ENCODE data around the gene METTL16. TPM values are rescaled to one million over a fixed set of nuclear protein-coding genes. Genes with fewer than 3 reads are reported as not detected.

METTL16 gene
- polyA plus RNA-seq, 1 donor (not counting 4 experiments of a cell fraction or from before 2014, with no cell fraction given): 16.6 TPM

GRCh38 chr17:2482218-2482617, 29.5 kb downstream of the METTL16 start:
- peaks cover 28% of the 10 kb centered on the region for H3K79me2 ChIP-seq (ENCODE audit: control insufficient read depth, insufficient read depth, low read length)
- H3K9me1 ChIP-seq (ENCODE audit: control insufficient read depth, extremely low read depth, insufficient read depth, low read length): no peaks in the 10 kb centered on the region
- H3K4me2 ChIP-seq (ENCODE audit: control insufficient read depth, extremely low read depth, insufficient read depth, low read depth, low read length): no peak overlapping the region
- no peak for FAIRE-seq
- TF ChIP-seq EZH2 (IDR thresholded peaks at IDR 0.05; ENCODE audit: low read length): no peak
- no peak for TF ChIP-seq CTCF (optimal IDR thresholded peaks at IDR 0.05 in 1 of 3, IDR thresholded peaks at IDR 0.05 in 1 of 3, conservative IDR thresholded peaks at IDR 0.05 in 1 of 3; ENCODE audit: extremely low read depth in 1 of 3, insufficient read depth in 2 of 3, low read length in 3 of 3)
- no peaks in the 10 kb centered on the region for H3K27me3 ChIP-seq (ENCODE audit: control insufficient read depth, extremely low read depth, insufficient read depth, low read length)
- peaks cover 0 to 2% of the 10 kb centered on the region in 2 experiments for H3K36me3 ChIP-seq (ENCODE audit: control insufficient read depth in 2 of 2, extremely low read depth in 1 of 2, insufficient read depth in 2 of 2, low read length in 2 of 2)
- no peaks in the 10 kb centered on the region for H4K20me1 ChIP-seq (ENCODE audit: control insufficient read depth, extremely low read depth, insufficient read depth, low read length)
- no peak overlapping the region for H3K4me3 ChIP-seq (ENCODE audit: control insufficient read depth in 2 of 3, extremely low read depth in 1 of 3, insufficient read depth in 2 of 3, low read depth in 1 of 3, low read length in 3 of 3)
- no peak for DNase-seq (ENCODE audit: low read depth, low spot score)
- H3K4me1 ChIP-seq (ENCODE audit: control insufficient read depth, extremely low read depth, insufficient read depth, low read length): peaks cover 20% of the 10 kb centered on the region
- H3K9me3 ChIP-seq (ENCODE audit: control insufficient read depth, low read depth, low read length): no peaks in the 10 kb centered on the region
- no peak overlapping the region for H2AFZ ChIP-seq (ENCODE audit: control insufficient read depth, low read length)
- H3K9ac ChIP-seq (ENCODE audit: control insufficient read depth, extremely low read depth, insufficient read depth, low read length): no peak overlapping the region
- no peak overlapping the region for H3K27ac ChIP-seq (ENCODE audit: control insufficient read depth, insufficient read depth, low read length)
- dilution Hi-C loops (cut with MboI; ENCODE audit: extremely low pct_ligation_motif_present, low sequenced_read_pairs): loop anchor here (25.0 kb wide), 1 partner anchor 130 kb away; no protein-coding TSS in a partner anchor

GRCh38 chr17:2481760-2482159, 29.9 kb downstream of the METTL16 start:
- Histone ChIP-seq H3K36me3 (ENCODE audit: control insufficient read depth in 2 of 2, extremely low read depth in 1 of 2, insufficient read depth in 2 of 2, low read length in 2 of 2) (peaks cover 0 to 2% of the 10 kb centered on the region in 2 experiments), H3K9me3 (ENCODE audit: control insufficient read depth, low read depth, low read length) (no peaks in the 10 kb centered on the region), H3K9ac (ENCODE audit: control insufficient read depth, extremely low read depth, insufficient read depth, low read length) (no peak overlapping the region), H2AFZ (ENCODE audit: control insufficient read depth, low read length) (no peak overlapping the region), H3K4me3 (ENCODE audit: control insufficient read depth in 2 of 3, extremely low read depth in 1 of 3, insufficient read depth in 2 of 3, low read depth in 1 of 3, low read length in 3 of 3) (no peak overlapping the region), H3K4me2 (ENCODE audit: control insufficient read depth, extremely low read depth, insufficient read depth, low read depth, low read length) (no peak overlapping the region), H3K27me3 (ENCODE audit: control insufficient read depth, extremely low read depth, insufficient read depth, low read length) (no peaks in the 10 kb centered on the region), H4K20me1 (ENCODE audit: control insufficient read depth, extremely low read depth, insufficient read depth, low read length) (no peaks in the 10 kb centered on the region), H3K79me2 (ENCODE audit: control insufficient read depth, insufficient read depth, low read length) (peaks cover 28% of the 10 kb centered on the region), H3K27ac (ENCODE audit: control insufficient read depth, insufficient read depth, low read length) (no peak overlapping the region), H3K9me1 (ENCODE audit: control insufficient read depth, extremely low read depth, insufficient read depth, low read length) (no peaks in the 10 kb centered on the region), H3K4me1 (ENCODE audit: control insufficient read depth, extremely low read depth, insufficient read depth, low read length) (peaks cover 20% of the 10 kb centered on the region)
- dilution Hi-C loops (cut with MboI; ENCODE audit: extremely low pct_ligation_motif_present, low sequenced_read_pairs): loop anchor here (25.0 kb wide), 1 partner anchor 131 kb away; no protein-coding TSS in a partner anchor
- peak; percentile 36 for FAIRE-seq
- no peak for TF ChIP-seq EZH2 (IDR thresholded peaks at IDR 0.05; ENCODE audit: low read length)
- no peak for TF ChIP-seq CTCF (optimal IDR thresholded peaks at IDR 0.05 in 1 of 3, IDR thresholded peaks at IDR 0.05 in 1 of 3, conservative IDR thresholded peaks at IDR 0.05 in 1 of 3; ENCODE audit: extremely low read depth in 1 of 3, insufficient read depth in 2 of 3, low read length in 3 of 3)
- no peak for DNase-seq (ENCODE audit: low read depth, low spot score)
